Measurements from ENCODE around the gene USP30.
"Not testable (repeated sequence)": the region's sequence is repeated elsewhere in the genome, so short reads cannot be mapped to it uniquely, and the experiment has no call there.

Gene USP30, protein sequence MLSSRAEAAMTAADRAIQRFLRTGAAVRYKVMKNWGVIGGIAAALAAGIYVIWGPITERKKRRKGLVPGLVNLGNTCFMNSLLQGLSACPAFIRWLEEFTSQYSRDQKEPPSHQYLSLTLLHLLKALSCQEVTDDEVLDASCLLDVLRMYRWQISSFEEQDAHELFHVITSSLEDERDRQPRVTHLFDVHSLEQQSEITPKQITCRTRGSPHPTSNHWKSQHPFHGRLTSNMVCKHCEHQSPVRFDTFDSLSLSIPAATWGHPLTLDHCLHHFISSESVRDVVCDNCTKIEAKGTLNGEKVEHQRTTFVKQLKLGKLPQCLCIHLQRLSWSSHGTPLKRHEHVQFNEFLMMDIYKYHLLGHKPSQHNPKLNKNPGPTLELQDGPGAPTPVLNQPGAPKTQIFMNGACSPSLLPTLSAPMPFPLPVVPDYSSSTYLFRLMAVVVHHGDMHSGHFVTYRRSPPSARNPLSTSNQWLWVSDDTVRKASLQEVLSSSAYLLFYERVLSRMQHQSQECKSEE

DNA sequence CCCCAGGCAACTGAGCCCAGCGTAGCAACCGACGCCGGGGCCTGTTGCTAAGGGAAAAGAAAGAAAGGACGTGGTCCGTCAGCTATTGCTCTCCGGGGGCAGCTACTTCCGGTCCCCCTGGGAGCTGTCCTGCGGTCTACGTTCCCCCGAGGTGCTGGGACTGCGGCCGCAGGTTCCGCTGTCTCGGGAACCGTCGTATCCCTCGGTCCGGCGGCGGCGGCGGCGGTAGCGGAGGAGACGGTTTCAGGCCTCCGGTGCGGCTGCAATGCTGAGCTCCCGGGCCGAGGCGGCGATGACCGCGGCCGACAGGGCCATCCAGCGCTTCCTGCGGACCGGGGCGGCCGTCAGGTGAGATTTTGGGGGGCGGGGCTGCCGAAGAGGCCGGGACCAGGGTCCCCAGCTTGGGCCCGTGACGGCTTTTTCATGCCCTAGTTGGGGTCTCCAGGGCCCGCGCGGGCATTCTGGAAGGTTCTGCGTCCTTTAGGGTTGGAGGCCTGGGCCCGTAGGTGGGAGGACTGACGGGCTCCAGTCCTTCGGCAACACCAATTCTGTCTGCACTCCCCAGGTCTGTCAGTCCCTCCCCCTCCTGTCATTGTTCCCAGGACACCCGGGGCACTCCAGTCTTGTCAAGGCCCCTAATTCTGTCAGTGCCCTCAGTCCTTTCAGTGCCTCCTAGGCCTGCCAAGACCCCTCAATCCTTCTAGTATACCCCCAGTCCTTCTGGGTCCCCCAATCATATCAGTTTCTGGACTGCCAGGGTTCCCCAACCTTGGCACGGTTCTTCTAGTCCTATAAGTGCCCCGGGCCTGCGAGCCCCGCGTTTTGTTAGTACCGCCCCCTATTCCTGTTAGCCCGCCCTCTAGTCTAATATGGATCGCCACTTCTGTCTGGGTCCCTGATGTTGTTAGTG lies at the start of gene USP30:
TSS of gene USP30 (plus strand) at position 163 of the 910 bp plus-strand sequence. CDS start at position 266, 103 bp downstream.
- DNase-seq: peak; percentile 92

DNA sequence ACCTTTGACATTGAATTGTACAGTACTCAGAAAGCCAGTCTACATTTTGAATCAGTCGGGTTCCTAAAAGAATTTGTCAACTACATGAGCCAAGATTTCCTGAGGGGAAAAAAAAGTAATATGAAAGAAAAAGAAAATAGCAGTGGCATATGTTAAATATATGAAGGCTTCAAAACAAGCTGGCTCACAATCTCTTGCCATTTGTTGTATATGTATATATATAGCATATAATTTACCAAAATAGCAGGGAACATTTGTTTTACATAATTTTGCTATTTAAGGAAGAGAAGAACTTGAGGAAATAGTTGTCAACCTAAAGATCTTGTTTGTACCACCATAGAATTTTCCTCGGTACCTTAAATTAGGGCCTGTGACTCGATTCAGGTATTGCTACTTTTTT lies 48.4 kb upstream of the USP30 start:
- no peak for DNase-seq

DNA sequence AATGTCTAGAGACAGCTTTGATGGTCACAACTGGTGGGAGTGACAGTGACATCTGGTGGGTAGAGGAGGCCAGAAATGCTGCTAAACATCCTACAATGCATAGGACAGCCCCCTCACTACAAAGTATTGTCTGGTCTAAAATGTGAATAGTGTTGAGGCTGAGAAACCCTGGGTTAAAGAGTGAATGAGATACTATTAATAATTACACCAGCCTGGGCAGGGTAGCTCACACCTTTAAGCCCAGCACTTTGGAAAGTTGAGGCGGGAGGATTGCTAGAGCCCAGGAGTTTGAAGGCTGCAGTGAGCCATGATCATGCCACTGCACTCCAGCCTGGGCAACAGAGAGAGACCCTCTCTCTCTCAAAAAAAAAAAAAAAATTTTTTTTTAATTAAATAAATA lies 42.6 kb upstream of the USP30 start:
- no peak for DNase-seq

DNA sequence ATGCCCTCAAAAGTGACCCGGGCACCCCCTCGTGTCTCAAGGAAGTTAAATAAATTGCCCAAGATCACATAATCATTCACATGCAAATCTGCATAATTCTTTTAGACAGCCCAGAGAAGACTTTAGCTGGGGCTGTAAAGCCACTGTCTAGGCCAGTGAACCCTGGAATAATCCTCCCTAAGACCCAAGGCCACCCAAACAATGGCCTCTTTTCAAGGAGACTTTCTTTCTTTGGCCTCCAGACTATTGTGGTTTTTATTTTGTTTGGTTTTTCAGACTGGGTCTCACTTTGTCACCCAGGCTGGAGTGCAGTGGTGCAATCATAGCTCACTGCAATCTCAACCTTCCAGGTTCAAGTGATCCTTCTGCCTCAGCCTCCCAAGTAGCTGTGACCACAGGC lies 42.1 kb upstream of the USP30 start:
- no peak for DNase-seq

DNA sequence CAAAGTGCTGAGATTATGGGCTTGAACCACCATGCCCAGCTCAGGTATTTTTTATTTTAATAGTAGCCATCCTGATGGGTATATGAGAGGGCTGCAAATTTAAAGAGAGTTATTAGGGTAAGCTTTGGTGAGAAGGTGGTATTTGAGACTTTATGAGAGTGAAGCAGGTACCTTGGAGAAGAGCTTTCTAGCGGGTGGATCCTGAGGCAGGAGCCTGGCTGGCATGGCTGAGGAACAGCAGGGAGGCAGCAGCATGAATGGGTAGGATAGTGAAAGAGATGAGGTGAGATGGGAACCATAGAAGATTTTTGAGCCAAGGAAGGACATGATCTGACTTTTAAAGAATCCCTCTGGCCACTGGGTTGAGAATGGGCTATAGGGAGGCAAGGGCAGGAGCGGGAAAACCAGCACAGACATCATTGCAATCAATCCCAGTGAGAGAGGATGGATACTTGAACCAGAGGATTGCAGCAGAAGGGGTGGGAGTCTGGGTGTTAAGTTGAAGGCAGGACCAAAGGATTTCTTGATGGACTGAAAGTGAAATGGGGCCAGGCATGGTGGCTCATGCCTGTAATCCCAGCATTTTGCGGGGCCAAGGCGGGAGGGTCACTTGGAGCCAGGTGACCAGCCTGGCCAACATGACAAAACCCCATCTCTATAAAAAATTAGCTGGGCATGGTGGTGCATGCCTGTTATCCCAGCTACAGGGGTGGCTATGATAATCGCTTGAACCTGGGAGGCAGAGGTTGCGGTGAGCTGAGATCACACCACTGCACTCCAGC lies 37.2 kb upstream of the USP30 start:
- no peak for DNase-seq

DNA sequence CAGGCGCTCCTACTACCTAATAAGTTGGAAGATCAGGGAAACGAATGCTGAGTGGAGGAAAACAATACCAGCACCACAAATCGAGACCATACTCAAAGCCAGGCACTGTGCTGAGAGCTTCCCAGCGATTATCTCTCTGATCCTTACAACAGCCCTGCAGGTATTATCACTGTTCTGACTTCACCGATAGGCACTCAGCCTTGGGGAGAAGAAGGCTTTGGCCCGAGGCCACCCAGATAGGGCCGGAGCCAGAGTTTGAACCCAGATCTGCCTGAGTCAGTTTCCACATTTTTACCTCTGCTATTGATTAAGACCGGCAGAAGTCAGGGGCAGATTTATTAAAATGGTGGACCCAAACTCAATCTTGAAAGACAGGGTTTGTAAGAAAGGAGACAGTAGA lies 36.4 kb upstream of the USP30 start:
- DNase-seq: no peak

DNA sequence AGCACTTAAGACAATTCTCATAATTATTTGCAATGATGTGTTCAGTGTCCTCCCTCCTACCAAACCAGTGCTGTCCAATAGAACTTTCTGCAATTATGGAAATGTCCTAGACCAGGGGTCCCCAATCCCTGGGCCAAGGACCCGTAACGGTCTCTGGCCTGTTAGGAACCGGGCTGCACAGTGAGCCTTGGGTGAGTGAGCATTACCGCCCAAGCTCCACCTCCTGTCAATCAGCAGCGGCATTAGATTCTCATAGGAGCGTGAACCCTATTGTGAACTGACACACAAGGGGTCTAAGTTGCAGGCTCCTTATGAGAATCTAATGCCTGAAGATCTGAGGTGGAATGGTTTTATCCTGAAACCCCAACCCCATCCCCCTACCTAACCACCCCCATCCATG lies 35.4 kb upstream of the USP30 start:
- DNase-seq: no peak

DNA sequence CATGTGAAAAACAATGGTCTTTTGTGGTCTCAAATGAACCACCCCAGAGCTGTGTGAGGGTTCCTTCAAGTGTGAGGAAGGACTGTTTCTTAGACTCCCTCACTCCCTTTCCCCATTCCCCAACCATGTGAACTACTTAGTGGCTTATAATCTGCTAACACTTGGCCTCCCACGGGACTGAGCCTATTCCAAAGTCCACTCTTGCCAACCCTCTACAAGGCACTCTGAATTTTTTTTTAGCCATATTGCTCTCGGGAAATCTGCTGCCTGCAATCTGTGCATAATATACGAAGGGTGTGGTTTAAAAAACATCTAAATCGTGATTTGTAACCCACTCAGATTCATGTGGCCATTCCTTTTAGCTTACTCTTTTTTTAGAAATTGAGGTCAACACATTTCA lies 34.1 kb upstream of the USP30 start:
- DNase-seq: no peak

DNA sequence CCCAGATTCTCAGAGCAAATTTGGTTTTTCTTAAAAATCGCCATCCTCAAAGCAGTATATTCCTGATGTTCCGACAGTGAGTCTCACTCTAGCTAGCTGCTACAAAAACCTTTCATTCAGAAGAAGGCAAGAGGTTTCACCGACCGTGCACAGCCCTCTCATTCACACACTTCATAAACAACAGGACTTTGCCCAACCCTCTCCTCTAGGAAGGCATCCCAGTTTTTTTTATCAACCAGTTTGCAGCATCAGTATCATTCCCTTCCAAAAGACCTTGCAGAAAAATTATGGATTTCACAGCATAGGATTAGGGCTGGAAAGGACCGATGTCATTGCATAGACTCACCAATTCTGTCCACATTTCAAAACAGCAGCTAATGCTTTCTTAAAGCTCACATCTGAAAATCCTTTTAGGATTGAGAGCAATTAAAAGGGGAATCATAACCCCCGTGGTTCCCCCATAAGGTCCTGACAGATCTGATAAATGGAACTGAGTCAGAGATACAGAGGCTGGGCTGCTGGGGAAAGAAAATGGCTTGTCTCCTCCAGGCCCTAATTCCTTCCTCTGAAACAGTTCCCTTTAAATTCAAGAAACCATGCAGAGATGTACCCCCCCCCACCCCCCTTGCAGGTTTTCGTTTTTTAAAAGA lies 32.1 kb upstream of the USP30 start:
- no peak for DNase-seq

DNA sequence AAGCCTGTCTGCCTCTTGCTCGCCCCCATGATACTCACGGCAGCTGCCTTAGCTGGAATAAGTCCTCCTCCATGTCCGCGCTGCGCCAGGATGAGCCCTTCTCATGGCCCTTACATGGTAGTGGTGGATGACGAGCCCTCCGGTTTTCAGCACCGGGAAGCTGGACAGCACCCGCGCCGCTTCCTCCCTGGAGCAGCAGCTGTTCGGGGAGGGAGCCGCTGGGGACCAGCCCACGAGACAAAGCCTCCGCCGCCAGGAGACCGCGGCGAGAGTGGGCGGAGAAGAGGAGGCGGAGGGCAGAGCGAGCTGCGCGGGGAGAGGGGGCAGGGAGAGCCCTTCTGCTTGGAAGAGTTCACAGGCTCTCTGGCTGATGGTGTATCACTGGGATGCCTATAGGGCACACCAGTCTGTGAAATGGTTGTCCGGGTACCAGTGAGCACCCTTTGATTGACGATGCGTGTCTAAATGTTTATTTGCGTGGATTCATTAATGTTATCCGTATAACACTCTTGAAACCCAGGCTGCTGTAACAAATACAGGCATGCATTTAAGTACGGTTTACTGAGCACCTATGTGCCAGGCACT lies 31.5 kb upstream of the USP30 start, which contains the start of gene SVOP:
TSS of gene SVOP (minus strand) at position 273 of the 585 bp plus-strand sequence. CDS start at position 73, 200 bp downstream.
- DNase-seq: peak; percentile 59

DNA sequence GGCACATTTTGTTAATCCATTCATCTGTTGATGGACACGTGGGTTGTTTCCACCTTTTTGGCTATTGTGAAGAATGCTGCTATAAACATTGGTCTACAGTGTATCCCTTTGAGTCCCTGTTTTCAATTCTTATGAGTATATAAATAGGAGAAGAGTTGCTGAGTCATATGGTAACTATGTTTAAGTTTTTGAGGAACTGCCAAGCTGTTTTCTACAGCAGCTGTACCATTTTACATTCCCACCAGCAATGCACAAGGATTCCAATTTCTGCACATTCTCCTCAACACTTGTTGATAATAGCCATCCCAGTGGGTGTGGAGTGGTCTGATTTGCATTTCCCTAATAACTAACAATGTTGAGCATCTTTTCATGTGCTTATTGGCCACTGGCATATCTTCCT lies 24.6 kb upstream of the USP30 start:
- no peak for DNase-seq

DNA sequence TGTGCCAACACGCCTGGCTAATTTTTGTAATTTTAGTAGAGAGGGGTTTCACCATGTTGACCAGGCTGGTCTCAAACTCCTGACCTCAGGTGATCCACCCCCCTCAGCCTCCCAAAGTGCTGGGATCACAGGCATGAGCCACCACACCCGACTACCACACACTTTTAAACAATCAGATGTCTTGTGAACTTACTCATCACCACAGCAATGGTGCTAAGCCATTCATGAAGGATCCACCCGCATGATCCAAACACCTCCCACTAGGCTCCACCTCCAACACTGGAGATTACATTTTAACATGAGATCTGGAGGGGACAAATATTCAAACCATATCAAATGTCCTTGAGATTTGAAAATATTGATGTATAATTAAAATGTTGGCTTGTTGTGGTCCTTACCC lies 23.8 kb upstream of the USP30 start:
- DNase-seq: not testable (repeated sequence)

DNA sequence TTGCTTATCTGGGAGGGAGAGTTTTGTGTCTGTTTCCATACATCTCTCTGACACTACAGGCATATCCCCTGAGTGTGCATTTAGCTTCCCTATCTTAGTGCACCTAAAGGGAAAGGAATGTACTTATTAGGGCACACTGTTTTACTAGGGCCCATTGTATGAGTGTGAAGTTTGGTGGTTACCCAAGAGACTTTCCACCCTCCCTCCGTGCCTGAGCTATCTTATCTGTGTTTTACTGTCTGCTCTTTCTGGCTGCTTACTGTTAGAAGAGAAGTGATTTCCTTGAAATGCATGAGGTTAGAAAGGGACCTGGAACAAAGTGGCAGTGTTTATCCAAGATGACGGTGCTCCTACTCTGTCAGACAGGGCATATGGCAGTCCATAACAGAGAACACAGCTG lies 23.0 kb upstream of the USP30 start:
- DNase-seq: no peak

DNA sequence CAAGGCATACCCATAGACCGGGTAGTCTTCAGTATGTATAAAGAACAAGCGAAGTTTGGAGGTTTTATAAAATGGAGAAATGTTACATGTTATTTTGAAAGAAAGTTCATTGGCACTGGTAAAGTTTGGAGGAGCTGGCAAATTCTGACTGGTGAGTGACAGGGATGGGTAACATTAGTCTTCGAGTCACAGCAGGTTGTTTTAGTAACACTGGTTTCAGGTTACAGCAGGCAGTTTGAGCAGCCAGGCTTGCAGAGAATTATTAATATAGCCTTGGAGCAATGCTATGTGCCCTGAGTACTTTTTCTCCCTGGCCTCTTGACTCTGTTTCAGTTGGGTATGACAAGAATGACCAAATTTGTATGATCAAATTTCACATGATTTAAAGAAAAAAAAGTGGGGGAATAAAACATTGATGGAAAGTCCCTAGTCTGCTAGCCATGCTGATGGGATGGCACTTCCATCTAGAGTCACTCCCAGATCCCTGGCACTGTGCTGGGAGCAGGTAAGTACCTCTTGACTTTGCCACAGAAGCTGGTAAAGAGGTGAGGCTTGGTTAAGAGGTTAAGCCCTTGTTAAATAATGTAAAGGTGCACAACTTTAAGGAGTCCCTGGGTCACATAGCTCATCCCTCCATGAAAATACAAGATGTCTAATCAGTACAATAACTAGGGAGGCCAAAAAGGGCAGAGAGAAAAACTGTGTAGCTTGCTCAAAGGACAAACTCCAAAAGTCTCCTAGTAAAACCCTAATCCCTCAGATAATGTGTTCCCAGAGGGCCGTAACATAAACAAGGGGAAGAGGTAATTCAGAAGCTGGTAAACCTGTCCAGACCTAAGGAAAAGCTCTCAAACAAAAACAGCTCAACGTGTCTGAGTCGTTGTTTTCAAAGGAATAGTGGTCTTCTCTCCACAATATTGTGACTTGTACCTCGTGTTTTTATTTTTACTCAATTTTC lies 18.9 kb upstream of the USP30 start:
- DNase-seq: no peak

DNA sequence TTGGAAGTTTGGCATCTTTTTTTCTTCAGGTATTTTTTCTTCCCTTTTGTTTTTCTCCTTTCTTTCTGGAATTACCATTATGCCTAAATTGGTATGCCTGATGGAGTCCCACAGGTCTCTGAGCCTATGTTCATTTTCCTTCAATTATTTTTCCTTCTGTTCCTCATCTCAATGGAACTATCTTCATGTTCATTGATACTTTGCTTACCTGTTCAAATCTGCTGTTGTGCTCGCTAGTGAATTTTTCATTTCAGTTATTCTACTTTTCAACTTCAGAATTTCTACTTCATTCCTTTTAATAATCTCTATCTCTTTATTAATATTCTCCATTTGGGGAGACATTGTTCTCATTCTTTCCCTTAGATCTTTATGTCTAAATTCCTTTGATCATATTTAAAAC lies 15.4 kb upstream of the USP30 start:
- DNase-seq: no peak

DNA sequence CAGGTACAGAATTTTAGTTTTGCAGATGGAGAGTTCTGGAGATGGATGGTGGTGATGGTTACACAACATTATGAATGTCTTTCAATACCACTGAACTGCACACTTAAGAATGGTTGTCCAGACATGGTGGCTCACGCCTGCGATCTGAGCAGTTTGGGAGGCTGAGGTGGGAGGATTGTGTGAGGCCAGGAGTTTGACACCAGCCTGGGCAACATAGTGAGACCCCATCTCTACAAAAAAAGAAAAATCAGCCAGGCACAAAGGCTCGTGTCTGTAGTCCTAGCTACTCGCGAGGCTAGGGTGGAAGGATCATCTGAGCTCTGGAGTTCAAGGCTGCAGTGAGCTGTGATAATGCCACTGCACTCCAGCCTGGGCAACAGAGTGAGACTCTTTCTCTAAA lies 8.1 kb upstream of the USP30 start:
- no peak for DNase-seq

DNA sequence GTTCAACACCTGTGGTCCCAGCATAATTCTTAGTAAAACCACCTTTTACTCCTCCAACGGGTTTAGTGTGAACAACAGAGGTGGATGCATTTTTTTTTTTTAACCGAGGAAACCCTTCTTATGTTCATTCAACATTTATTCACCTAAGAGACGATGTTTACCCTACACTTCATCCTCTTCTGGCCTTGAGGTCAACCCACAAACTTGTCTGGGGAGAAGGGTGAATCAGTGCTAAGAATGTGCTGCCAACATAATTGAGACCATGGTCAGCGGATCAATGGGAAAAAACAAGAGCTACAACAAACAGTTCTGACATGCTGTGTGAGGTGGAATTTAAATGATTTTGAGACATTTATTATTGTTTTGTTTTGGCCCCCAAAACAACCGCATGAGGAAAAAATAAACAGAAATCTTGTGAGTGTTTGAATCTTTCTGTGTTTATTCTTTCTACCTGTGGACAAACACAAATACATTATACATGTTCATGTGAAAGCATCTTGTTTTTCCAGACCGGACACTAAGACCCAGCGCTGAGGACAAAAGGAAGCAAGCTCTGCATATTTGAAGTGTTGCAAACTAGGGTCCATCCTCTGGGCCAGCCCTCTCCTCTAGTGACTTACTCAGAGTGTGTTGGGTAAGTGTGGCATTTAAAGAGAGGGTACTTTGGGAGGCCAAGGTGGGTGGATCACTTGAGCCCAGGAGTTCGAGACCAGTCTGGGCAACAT lies 5.1 kb upstream of the USP30 start:
- DNase-seq: no peak

DNA sequence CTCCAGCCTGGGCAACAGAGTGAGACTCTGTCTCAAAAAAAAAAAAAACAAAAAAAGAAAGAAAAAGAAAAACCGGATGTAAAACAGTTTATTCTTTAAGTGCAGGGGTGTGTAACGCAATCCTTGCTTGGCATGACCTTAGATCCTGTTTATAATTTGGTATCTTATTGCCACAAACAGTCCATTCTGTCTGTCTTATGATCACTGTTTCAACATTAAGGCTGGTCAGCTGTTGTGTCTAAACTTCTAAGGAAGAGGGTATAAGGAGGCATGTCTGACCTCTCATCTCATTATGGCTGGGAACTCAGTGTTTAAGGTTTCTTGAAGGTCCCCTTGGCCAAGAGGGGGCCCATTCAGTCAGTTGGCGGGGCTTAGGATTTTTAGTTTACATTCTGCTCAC lies 3.7 kb upstream of the USP30 start:
- DNase-seq: not testable (repeated sequence)

DNA sequence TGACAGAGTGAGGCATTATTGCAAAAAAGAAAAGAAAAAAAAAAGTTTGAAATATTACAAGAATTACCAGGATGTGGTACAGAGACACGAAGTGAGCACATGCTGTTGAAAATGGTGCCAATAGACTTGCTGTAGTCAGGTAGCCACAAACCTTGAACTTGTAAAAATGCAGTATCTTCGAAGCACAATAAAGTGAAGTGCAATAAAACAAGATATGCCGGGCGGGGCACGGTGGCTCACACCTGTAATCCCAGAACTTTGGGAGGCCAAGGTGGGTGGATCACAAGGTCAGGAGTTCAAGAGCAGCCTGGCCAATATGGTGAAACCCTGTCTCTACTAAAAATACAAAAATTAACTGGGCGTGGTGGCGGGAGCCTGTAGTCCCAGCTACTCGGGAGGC lies 2.6 kb upstream of the USP30 start:
- DNase-seq: not testable (repeated sequence)

DNA sequence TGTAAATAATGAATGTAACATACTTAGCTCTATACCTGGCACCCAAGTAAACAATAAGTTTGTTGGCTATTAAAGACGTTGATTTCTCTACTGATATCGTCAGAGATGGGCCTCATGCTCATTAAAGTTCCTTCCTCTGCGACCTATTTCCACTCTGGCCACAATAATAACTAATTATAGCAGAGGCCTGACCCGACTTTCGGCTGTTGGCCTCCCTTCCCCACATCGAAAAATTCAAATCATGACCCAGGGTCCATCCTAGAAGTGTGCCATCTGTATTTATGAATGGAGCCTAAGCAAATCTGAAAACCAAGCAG lies 321 bp upstream of the USP30 start:
- DNase-seq: no peak
